Mesenchymal stem cell (in vitro differentiated cells and primary cell): Measurements from ENCODE around the gene SSNA1.

Experiments
- DNase-seq: peaks from one replicate; pipeline ENCODE4 v3.0.0-alpha.2; 2013
- H2AFZ ChIP-seq: one replicate; pipeline ENCODE4 v1.6.1; 2013; ENCODE audit warnings: low read depth, mild to moderate bottlenecking, control low read depth, inconsistent platforms, low read length, moderate library complexity
- H2AK5ac ChIP-seq: 2 replicates; pipeline ENCODE4 v1.6.1; 2013; ENCODE audit warnings: low read length, moderate library complexity, mild to moderate bottlenecking, inconsistent platforms; ENCODE audit not compliant: severe bottlenecking
- H2BK120ac ChIP-seq: one replicate; pipeline ENCODE4 v1.6.1; 2013; ENCODE audit warnings: low read depth, mild to moderate bottlenecking, inconsistent platforms, low read length, moderate library complexity
- H2BK12ac ChIP-seq, 2 experiments: one replicate each; pipeline ENCODE4 v1.6.1; 2013; ENCODE audit warnings: inconsistent platforms in 2 of 2, low read length in 2 of 2, mild to moderate bottlenecking in 2 of 2, moderate library complexity in 2 of 2, control low read depth in 1 of 2
- H2BK15ac ChIP-seq: one replicate; pipeline ENCODE4 v1.6.1; 2013; ENCODE audit warnings: mild to moderate bottlenecking, low read depth, inconsistent platforms; ENCODE audit not compliant: poor library complexity, severe bottlenecking
- H2BK5ac ChIP-seq: 2 replicates; pipeline ENCODE4 v1.6.1; 2013; ENCODE audit warnings: low read depth, mild to moderate bottlenecking, low read length, control low read depth, inconsistent platforms; ENCODE audit not compliant: poor library complexity, severe bottlenecking
- H3K14ac ChIP-seq, 2 experiments: one replicate each; pipeline ENCODE4 v1.6.1; 2013; ENCODE audit warnings: inconsistent platforms in 2 of 2, low read length in 2 of 2, control low read depth in 1 of 2, mild to moderate bottlenecking in 1 of 2, moderate library complexity in 1 of 2
- H3K18ac ChIP-seq, 2 experiments: one replicate each; pipeline ENCODE4 v1.6.1; 2013; ENCODE audit warnings: inconsistent platforms in 2 of 2, low read length in 2 of 2, control low read depth in 1 of 2, low read depth in 1 of 2, mild to moderate bottlenecking in 1 of 2
- H3K23ac ChIP-seq, 2 experiments: one replicate each; pipeline ENCODE4 v1.6.1; 2013; ENCODE audit warnings: inconsistent platforms in 2 of 2, low read length in 2 of 2, mild to moderate bottlenecking in 2 of 2, moderate library complexity in 2 of 2, control low read depth in 1 of 2
- H3K27ac ChIP-seq: 2 replicates; pipeline ENCODE4 v1.5.1; 2013; ENCODE audit warnings: mild to moderate bottlenecking, moderate library complexity, low read length, control low read depth, inconsistent platforms; ENCODE audit not compliant: poor library complexity, severe bottlenecking
- H3K27me3 ChIP-seq, 2 experiments: 2 replicates each; pipeline versions ENCODE4 v1.6.1 to v1.7.0; 2013; ENCODE audit warnings: low read length in 2 of 2, mild to moderate bottlenecking in 2 of 2, moderate library complexity in 2 of 2, control low read depth in 1 of 2, inconsistent platforms in 1 of 2; ENCODE audit not compliant: control insufficient read depth in 1 of 2, insufficient read depth in 1 of 2
- H3K36me3 ChIP-seq, 2 experiments: 2 replicates each; pipeline versions ENCODE4 v1.6.1 to v1.7.0; 2013; ENCODE audit warnings: low read length in 2 of 2, control low read depth in 1 of 2, inconsistent platforms in 1 of 2, low read depth in 1 of 2, mild to moderate bottlenecking in 1 of 2; ENCODE audit not compliant: insufficient read depth in 2 of 2, control insufficient read depth in 1 of 2
- H3K4ac ChIP-seq, 2 experiments: one replicate each; pipeline ENCODE4 v1.6.1; 2013; ENCODE audit warnings: inconsistent platforms in 2 of 2, low read length in 2 of 2, mild to moderate bottlenecking in 2 of 2, moderate library complexity in 2 of 2, control low read depth in 1 of 2, low read depth in 1 of 2
- H3K4me1 ChIP-seq: 2 replicates; pipeline ENCODE4 v1.6.1; 2013; ENCODE audit warnings: low read depth, low read length, control low read depth; ENCODE audit not compliant: control insufficient read depth, insufficient read depth
- H3K4me2 ChIP-seq: 2 replicates; pipeline ENCODE4 v1.6.1; 2013; ENCODE audit warnings: low read length, mild to moderate bottlenecking, inconsistent platforms; ENCODE audit not compliant: poor library complexity, severe bottlenecking
- H3K4me3 ChIP-seq, 2 experiments: 2 replicates each; pipeline versions ENCODE4 v1.5.1 to v1.7.0; 2013; ENCODE audit warnings: low read length in 2 of 2, mild to moderate bottlenecking in 2 of 2, control low read depth in 1 of 2, low read depth in 1 of 2; ENCODE audit not compliant: insufficient read depth in 1 of 2
- H3K79me1 ChIP-seq: replicated peaks from 2 replicates; pipeline ENCODE4 v1.6.1; 2013; ENCODE audit warnings: mild to moderate bottlenecking, control low read depth, low read length, inconsistent platforms; ENCODE audit not compliant: poor library complexity, severe bottlenecking
- H3K9ac ChIP-seq: 2 replicates; pipeline ENCODE4 v1.7.0; 2013; ENCODE audit warnings: mild to moderate bottlenecking, low read length, moderate library complexity
- H3K9me3 ChIP-seq: 2 replicates; pipeline ENCODE4 v1.7.0; 2013; ENCODE audit warnings: mild to moderate bottlenecking, low read length; ENCODE audit not compliant: control insufficient read depth
- H4K8ac ChIP-seq: one replicate; pipeline ENCODE4 v1.6.1; 2013; ENCODE audit warnings: inconsistent platforms, mild to moderate bottlenecking, low read length, moderate library complexity
- H4K91ac ChIP-seq: one replicate; pipeline ENCODE4 v1.6.1; 2013; ENCODE audit warnings: mild to moderate bottlenecking, low read length, inconsistent platforms
- WGBS: methylation state at CpG from one replicate; pipeline ENCODE4 v1.1.7; 2013; ENCODE audit warnings: mixed read lengths; 5-methylcytosine and 5-hydroxymethylcytosine counted together

SSNA1 gene

GRCh38 chr9:137227853-137228505, 39.5 kb downstream of the SSNA1 start:
- no peak overlapping the region for H3K27ac ChIP-seq
- no peaks in the 10 kb centered on the region for H3K79me1 ChIP-seq
- no peak overlapping the region for H2BK15ac ChIP-seq
- no peak overlapping the region for H2BK5ac ChIP-seq
- H3K4me2 ChIP-seq: no peak overlapping the region
- H3K36me3 ChIP-seq: peaks cover 0 to 4% of the 10 kb centered on the region in 2 experiments
- 71% methylated on average over 16 of the region's 18 CpGs for WGBS
- H3K27me3 ChIP-seq: peaks cover 0 to 49% of the 10 kb centered on the region in 2 experiments
- H3K23ac ChIP-seq: no peak overlapping the region
- H3K9ac ChIP-seq: no peak overlapping the region
- no peak overlapping the region for H2AFZ ChIP-seq
- no peak overlapping the region for H4K91ac ChIP-seq
- H3K9me3 ChIP-seq: no peaks in the 10 kb centered on the region
- peaks cover 24% of the 10 kb centered on the region for H3K4me1 ChIP-seq
- no peak overlapping the region for H2BK12ac ChIP-seq
- no peak overlapping the region for H2AK5ac ChIP-seq
- H3K18ac ChIP-seq: no peak overlapping the region
- no peak overlapping the region for H2BK120ac ChIP-seq
- H3K4ac ChIP-seq: no peak overlapping the region
- no peak overlapping the region for H3K14ac ChIP-seq
- H4K8ac ChIP-seq: no peak overlapping the region
- no peak overlapping the region for H3K4me3 ChIP-seq
- no peak for DNase-seq

- Histone ChIP-seq H3K4me2 (no peak overlapping the region), H3K14ac (no peak overlapping the region), H3K4me3 (no peak overlapping the region), H3K36me3 (peaks cover 0 to 4% of the 10 kb centered on the region in 2 experiments), H4K91ac (no peak overlapping the region), H4K8ac (no peak overlapping the region), H3K27ac (no peak overlapping the region), H3K9me3 (no peaks in the 10 kb centered on the region), H3K23ac (no peak overlapping the region), H3K79me1 (no peaks in the 10 kb centered on the region), H2BK5ac (no peak overlapping the region), H3K9ac (no peak overlapping the region), H2BK15ac (no peak overlapping the region), H2BK12ac (no peak overlapping the region), H2BK120ac (no peak overlapping the region), H3K4ac (no peak overlapping the region), H3K27me3 (peaks cover 0 to 54% of the 10 kb centered on the region in 2 experiments), H3K18ac (no peak overlapping the region), H2AFZ (no peak overlapping the region), H3K4me1 (peaks cover 22% of the 10 kb centered on the region), H2AK5ac (no peak overlapping the region)
- DNase-seq: no peak
- WGBS: 89% methylated on average over 29 of the region's 29 CpGs
Observed at GRCh38 chr9:137228506-137228967, 40.1 kb downstream of the SSNA1 start.

- Histone ChIP-seq H3K23ac (no peak overlapping the region), H3K9ac (no peak overlapping the region), H2BK12ac (no peak overlapping the region), H3K4me2 (no peak overlapping the region), H4K91ac (peak overlapping the region; percentile 8), H3K36me3 (peaks cover 0 to 6% of the 10 kb centered on the region in 2 experiments), H2BK120ac (no peak overlapping the region), H2AFZ (no peak overlapping the region), H4K8ac (peak overlapping the region; percentile 9), H3K18ac (no peak overlapping the region), H2BK15ac (no peak overlapping the region), H3K79me1 (no peaks in the 10 kb centered on the region), H3K4me3 (no peak overlapping the region), H3K27me3 (peaks cover 0 to 57% of the 10 kb centered on the region in 2 experiments), H3K14ac (no peak overlapping the region), H3K9me3 (no peaks in the 10 kb centered on the region), H2BK5ac (no peak overlapping the region), H3K27ac (no peak overlapping the region), H3K4ac (no peak overlapping the region), H2AK5ac (no peak overlapping the region), H3K4me1 (peaks cover 19% of the 10 kb centered on the region)
- 84% methylated on average over 27 of the region's 27 CpGs for WGBS
- no peak for DNase-seq
Observed at GRCh38 chr9:137228968-137229896, 40.8 kb downstream of the SSNA1 start.
